Mesenchymal stem cell (in vitro differentiated cells and primary cell): ENCODE results near the gene ENPP1.

Experiments used
- DNase-seq: peaks from one replicate; pipeline ENCODE4 v3.0.0-alpha.2; 2013
- H2AFZ ChIP-seq: one replicate; pipeline ENCODE4 v1.6.1; 2013; ENCODE audit warnings: low read depth, mild to moderate bottlenecking, control low read depth, inconsistent platforms, low read length, moderate library complexity
- H2AK5ac ChIP-seq: 2 replicates; pipeline ENCODE4 v1.6.1; 2013; ENCODE audit warnings: low read length, moderate library complexity, mild to moderate bottlenecking, inconsistent platforms; ENCODE audit not compliant: severe bottlenecking
- H2BK120ac ChIP-seq: one replicate; pipeline ENCODE4 v1.6.1; 2013; ENCODE audit warnings: low read depth, mild to moderate bottlenecking, inconsistent platforms, low read length, moderate library complexity
- H2BK12ac ChIP-seq, 2 experiments: one replicate each; pipeline ENCODE4 v1.6.1; 2013; ENCODE audit warnings: inconsistent platforms in 2 of 2, low read length in 2 of 2, mild to moderate bottlenecking in 2 of 2, moderate library complexity in 2 of 2, control low read depth in 1 of 2
- H2BK15ac ChIP-seq: one replicate; pipeline ENCODE4 v1.6.1; 2013; ENCODE audit warnings: mild to moderate bottlenecking, low read depth, inconsistent platforms; ENCODE audit not compliant: poor library complexity, severe bottlenecking
- H2BK5ac ChIP-seq: 2 replicates; pipeline ENCODE4 v1.6.1; 2013; ENCODE audit warnings: low read depth, mild to moderate bottlenecking, low read length, control low read depth, inconsistent platforms; ENCODE audit not compliant: poor library complexity, severe bottlenecking
- H3K14ac ChIP-seq, 2 experiments: one replicate each; pipeline ENCODE4 v1.6.1; 2013; ENCODE audit warnings: inconsistent platforms in 2 of 2, low read length in 2 of 2, control low read depth in 1 of 2, mild to moderate bottlenecking in 1 of 2, moderate library complexity in 1 of 2
- H3K18ac ChIP-seq, 2 experiments: one replicate each; pipeline ENCODE4 v1.6.1; 2013; ENCODE audit warnings: inconsistent platforms in 2 of 2, low read length in 2 of 2, control low read depth in 1 of 2, low read depth in 1 of 2, mild to moderate bottlenecking in 1 of 2
- H3K23ac ChIP-seq, 2 experiments: one replicate each; pipeline ENCODE4 v1.6.1; 2013; ENCODE audit warnings: inconsistent platforms in 2 of 2, low read length in 2 of 2, mild to moderate bottlenecking in 2 of 2, moderate library complexity in 2 of 2, control low read depth in 1 of 2
- H3K27ac ChIP-seq: 2 replicates; pipeline ENCODE4 v1.5.1; 2013; ENCODE audit warnings: mild to moderate bottlenecking, moderate library complexity, low read length, control low read depth, inconsistent platforms; ENCODE audit not compliant: poor library complexity, severe bottlenecking
- H3K27me3 ChIP-seq, 2 experiments: 2 replicates each; pipeline versions ENCODE4 v1.6.1 to v1.7.0; 2013; ENCODE audit warnings: low read length in 2 of 2, mild to moderate bottlenecking in 2 of 2, moderate library complexity in 2 of 2, control low read depth in 1 of 2, inconsistent platforms in 1 of 2; ENCODE audit not compliant: control insufficient read depth in 1 of 2, insufficient read depth in 1 of 2
- H3K36me3 ChIP-seq, 2 experiments: 2 replicates each; pipeline versions ENCODE4 v1.6.1 to v1.7.0; 2013; ENCODE audit warnings: low read length in 2 of 2, control low read depth in 1 of 2, inconsistent platforms in 1 of 2, low read depth in 1 of 2, mild to moderate bottlenecking in 1 of 2; ENCODE audit not compliant: insufficient read depth in 2 of 2, control insufficient read depth in 1 of 2
- H3K4ac ChIP-seq, 2 experiments: one replicate each; pipeline ENCODE4 v1.6.1; 2013; ENCODE audit warnings: inconsistent platforms in 2 of 2, low read length in 2 of 2, mild to moderate bottlenecking in 2 of 2, moderate library complexity in 2 of 2, control low read depth in 1 of 2, low read depth in 1 of 2
- H3K4me1 ChIP-seq: 2 replicates; pipeline ENCODE4 v1.6.1; 2013; ENCODE audit warnings: low read depth, low read length, control low read depth; ENCODE audit not compliant: control insufficient read depth, insufficient read depth
- H3K4me2 ChIP-seq: 2 replicates; pipeline ENCODE4 v1.6.1; 2013; ENCODE audit warnings: low read length, mild to moderate bottlenecking, inconsistent platforms; ENCODE audit not compliant: poor library complexity, severe bottlenecking
- H3K4me3 ChIP-seq, 2 experiments: 2 replicates each; pipeline versions ENCODE4 v1.5.1 to v1.7.0; 2013; ENCODE audit warnings: low read length in 2 of 2, mild to moderate bottlenecking in 2 of 2, control low read depth in 1 of 2, low read depth in 1 of 2; ENCODE audit not compliant: insufficient read depth in 1 of 2
- H3K79me1 ChIP-seq: replicated peaks from 2 replicates; pipeline ENCODE4 v1.6.1; 2013; ENCODE audit warnings: mild to moderate bottlenecking, control low read depth, low read length, inconsistent platforms; ENCODE audit not compliant: poor library complexity, severe bottlenecking
- H3K9ac ChIP-seq: 2 replicates; pipeline ENCODE4 v1.7.0; 2013; ENCODE audit warnings: mild to moderate bottlenecking, low read length, moderate library complexity
- H3K9me3 ChIP-seq: 2 replicates; pipeline ENCODE4 v1.7.0; 2013; ENCODE audit warnings: mild to moderate bottlenecking, low read length; ENCODE audit not compliant: control insufficient read depth
- H4K8ac ChIP-seq: one replicate; pipeline ENCODE4 v1.6.1; 2013; ENCODE audit warnings: inconsistent platforms, mild to moderate bottlenecking, low read length, moderate library complexity
- H4K91ac ChIP-seq: one replicate; pipeline ENCODE4 v1.6.1; 2013; ENCODE audit warnings: mild to moderate bottlenecking, low read length, inconsistent platforms
- WGBS: methylation state at CpG from one replicate; pipeline ENCODE4 v1.1.7; 2013; ENCODE audit warnings: mixed read lengths; 5-methylcytosine and 5-hydroxymethylcytosine counted together

The ENPP1 gene

GRCh38 chr6:131894493-131895424 lies 86.9 kb downstream of the ENPP1 start:
- Histone ChIP-seq H3K4me2 (no peak overlapping the region), H2BK15ac (no peak overlapping the region), H3K79me1 (no peaks in the 10 kb centered on the region), H2AK5ac (no peak overlapping the region), H3K14ac (no peak overlapping the region), H3K9me3 (peaks cover 17% of the 10 kb centered on the region), H3K18ac (no peak overlapping the region), H2AFZ (no peak overlapping the region), H3K27me3 (no peaks in the 10 kb centered on the region), H2BK5ac (no peak overlapping the region), H3K23ac (no peak overlapping the region), H3K9ac (no peak overlapping the region), H3K4me3 (no peak overlapping the region), H2BK120ac (no peak overlapping the region), H3K36me3 (peaks cover 0 to 8% of the 10 kb centered on the region in 2 experiments), H3K4ac (no peak overlapping the region), H3K27ac (no peak overlapping the region), H4K8ac (no peak overlapping the region), H2BK12ac (no peak overlapping the region), H4K91ac (no peak overlapping the region), H3K4me1 (peaks cover 2% of the 10 kb centered on the region)
- 85% methylated on average over 7 of the region's 8 CpGs for WGBS
- no peak for DNase-seq

GRCh38 chr6:131897050-131897435 lies 89.2 kb downstream of the ENPP1 start:
- Histone ChIP-seq H3K36me3 (no peaks in the 10 kb centered on the region), H2BK5ac (no peak overlapping the region), H3K79me1 (no peaks in the 10 kb centered on the region), H3K23ac (no peak overlapping the region), H3K14ac (no peak overlapping the region), H3K9me3 (peaks cover 17% of the 10 kb centered on the region), H4K91ac (no peak overlapping the region), H3K27ac (no peak overlapping the region), H2BK12ac (no peak overlapping the region), H2AK5ac (no peak overlapping the region), H2AFZ (no peak overlapping the region), H3K4ac (no peak overlapping the region), H3K4me2 (no peak overlapping the region), H3K9ac (no peak overlapping the region), H3K27me3 (no peaks in the 10 kb centered on the region), H3K4me1 (peaks cover 2% of the 10 kb centered on the region), H3K4me3 (no peak overlapping the region), H4K8ac (no peak overlapping the region), H2BK15ac (no peak overlapping the region), H2BK120ac (no peak overlapping the region), H3K18ac (no peak overlapping the region)
- 100% methylated on average over 1 of the region's 4 CpGs for WGBS
- no peak for DNase-seq

- peaks cover 17% of the 10 kb centered on the region for H3K9me3 ChIP-seq
- H2BK12ac ChIP-seq: no peak overlapping the region
- H3K14ac ChIP-seq: no peak overlapping the region
- H3K4me2 ChIP-seq: no peak overlapping the region
- no peak overlapping the region for H3K18ac ChIP-seq
- no peak overlapping the region for H3K27ac ChIP-seq
- no peak overlapping the region for H4K8ac ChIP-seq
- no peak overlapping the region for H3K9ac ChIP-seq
- no peak overlapping the region for H3K4ac ChIP-seq
- H3K23ac ChIP-seq: no peak overlapping the region
- H3K36me3 ChIP-seq: no peaks in the 10 kb centered on the region
- no peak overlapping the region for H2BK15ac ChIP-seq
- H2BK5ac ChIP-seq: no peak overlapping the region
- peaks cover 2% of the 10 kb centered on the region for H3K4me1 ChIP-seq
- no peaks in the 10 kb centered on the region for H3K79me1 ChIP-seq
- no peak overlapping the region for H2AK5ac ChIP-seq
- DNase-seq: no peak
- no peak overlapping the region for H2BK120ac ChIP-seq
- H3K4me3 ChIP-seq: no peak overlapping the region
- no peaks in the 10 kb centered on the region for H3K27me3 ChIP-seq
- H2AFZ ChIP-seq: no peak overlapping the region
- H4K91ac ChIP-seq: no peak overlapping the region
Observed at GRCh38 chr6:131897621-131898020, 89.8 kb downstream of the ENPP1 start.

GRCh38 chr6:131898718-131899117 lies 90.9 kb downstream of the ENPP1 start:
- Histone ChIP-seq H2BK15ac (no peak overlapping the region), H3K9me3 (peaks cover 17% of the 10 kb centered on the region), H3K18ac (no peak overlapping the region), H2BK5ac (no peak overlapping the region), H3K36me3 (no peaks in the 10 kb centered on the region), H3K79me1 (no peaks in the 10 kb centered on the region), H3K27ac (no peak overlapping the region), H3K23ac (no peak overlapping the region), H2AFZ (no peak overlapping the region), H3K4me1 (peaks cover 2% of the 10 kb centered on the region), H2BK12ac (no peak overlapping the region), H3K4me2 (no peak overlapping the region), H4K8ac (no peak overlapping the region), H4K91ac (no peak overlapping the region), H3K9ac (no peak overlapping the region), H3K27me3 (no peaks in the 10 kb centered on the region), H2BK120ac (no peak overlapping the region), H3K4ac (no peak overlapping the region), H2AK5ac (no peak overlapping the region), H3K14ac (no peak overlapping the region), H3K4me3 (no peak overlapping the region)
- no peak for DNase-seq
- WGBS: 88% methylated on average over 1 of the region's 1 CpG
